ENCODE data around the gene ACTA2.

The ACTA2 gene

GRCh38 chr10:88946200-88946599 lies 6.4 kb downstream of the ACTA2 start:
- DNase-seq (ENCODE audit: low read depth) = no peak

GRCh38 chr10:88944813-88945212 lies 7.8 kb downstream of the ACTA2 start:
- no peak overlapping the region for H3K4me3 ChIP-seq (ENCODE audit: low read length)
- TF ChIP-seq CTCF (conservative IDR thresholded peaks at IDR 0.05; ENCODE audit: low read depth, low read length) = no peak
- DNase-seq (ENCODE audit: low read depth) = no peak

More at GRCh38 chr10:88946200-88946599, 6.4 kb downstream of the ACTA2 start:
- no peak for TF ChIP-seq CTCF (conservative IDR thresholded peaks at IDR 0.05; ENCODE audit: low read depth, low read length)
- H3K4me3 ChIP-seq (ENCODE audit: low read length) = no peak overlapping the region

- DNase-seq (ENCODE audit: low read depth) = no peak
- no peak overlapping the region for H3K4me3 ChIP-seq (ENCODE audit: low read length)
- no peak for TF ChIP-seq CTCF (conservative IDR thresholded peaks at IDR 0.05; ENCODE audit: low read depth, low read length)
Measured at GRCh38 chr10:88943778-88944177, 8.8 kb downstream of the ACTA2 start.

- no peak for TF ChIP-seq CTCF (conservative IDR thresholded peaks at IDR 0.05; ENCODE audit: low read depth, low read length)
- DNase-seq (ENCODE audit: low read depth) = no peak
Measured at GRCh38 chr10:88941026-88941425, 11.5 kb downstream of the ACTA2 start.

GRCh38 chr10:88938938-88939337 lies 13.6 kb downstream of the ACTA2 start:
- DNase-seq (ENCODE audit: low read depth) = no peak
- no peak overlapping the region for H3K4me3 ChIP-seq (ENCODE audit: low read length)
- no peak for TF ChIP-seq CTCF (conservative IDR thresholded peaks at IDR 0.05; ENCODE audit: low read depth, low read length)

More at GRCh38 chr10:88941026-88941425, 11.5 kb downstream of the ACTA2 start:
- no peak overlapping the region for H3K4me3 ChIP-seq (ENCODE audit: low read length)

GRCh38 chr10:88938039-88938438 lies 14.5 kb downstream of the ACTA2 start:
- TF ChIP-seq CTCF (conservative IDR thresholded peaks at IDR 0.05; ENCODE audit: low read depth, low read length) = no peak
- no peak for DNase-seq (ENCODE audit: low read depth)
- H3K4me3 ChIP-seq (ENCODE audit: low read length) = no peak overlapping the region

- no peak for TF ChIP-seq CTCF (conservative IDR thresholded peaks at IDR 0.05; ENCODE audit: low read depth, low read length)
- DNase-seq (ENCODE audit: low read depth) = no peak
- H3K4me3 ChIP-seq (ENCODE audit: low read length) = no peak overlapping the region
Measured at GRCh38 chr10:88936656-88937055, 15.9 kb downstream of the ACTA2 start.

All from retinal pigment epithelial cell (primary cell).